Testis (tissue), 2 donors: ENCODE data around the gene GSAP.

Experiments
- POLR2A ChIP-seq: fragments of 450-650 bp; IDR thresholded peaks from one replicate; pipeline ENCODE4 v1.6.1; 2017; ENCODE audit warnings: antibody characterized with exemption, mild to moderate bottlenecking, moderate library complexity
- TF ChIP-seq, protein P1 (sequence below), 3 experiments: fragments of 450-650 bp in 2 of 3; fragments of 200-600 bp in 1 of 3; sonication (generic) in 1 of 3; IDR thresholded peaks; one replicate each; pipeline ENCODE4 v1.5.1; 2016 to 2019; ENCODE audit warnings: antibody characterized with exemption in 3 of 3, mild to moderate bottlenecking in 2 of 3, moderate library complexity in 1 of 3

DNA sequence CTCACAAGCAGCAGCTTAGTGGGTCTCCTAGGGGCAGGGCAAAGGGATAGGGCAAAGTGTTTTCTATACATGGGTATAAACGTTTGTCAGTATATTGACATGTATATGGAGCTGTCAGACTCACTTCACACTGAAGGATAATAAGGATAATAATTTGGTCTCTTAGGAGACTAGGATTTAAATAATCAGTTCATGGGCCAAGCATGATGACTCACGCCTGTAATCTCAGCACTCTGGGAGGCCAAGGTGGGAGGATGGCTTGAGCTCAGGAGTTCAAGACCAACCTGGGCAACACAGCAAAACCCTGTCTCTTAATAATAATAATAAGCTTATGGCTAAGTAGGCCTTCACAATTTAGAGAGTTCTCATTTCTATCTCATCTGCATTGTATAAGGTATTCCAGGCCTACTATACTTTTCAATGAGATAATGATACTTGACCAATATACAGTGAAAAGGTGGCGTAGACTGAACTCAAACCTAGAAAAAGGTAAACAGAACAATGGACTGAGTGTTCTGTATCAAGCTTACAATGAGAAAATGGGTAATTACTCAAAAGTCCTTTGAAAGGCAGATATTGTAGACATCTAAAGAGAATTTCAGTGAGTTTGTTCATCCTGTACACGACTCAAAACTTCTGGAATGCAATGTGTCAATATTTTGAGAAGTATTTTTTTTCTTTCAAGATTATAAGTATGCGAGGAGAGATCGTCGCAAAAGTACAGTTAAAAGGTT lies 7.0 kb downstream of the GSAP start:
- TF ChIP-seq POLR2A, result no peak
- TF ChIP-seq, protein P1, sequence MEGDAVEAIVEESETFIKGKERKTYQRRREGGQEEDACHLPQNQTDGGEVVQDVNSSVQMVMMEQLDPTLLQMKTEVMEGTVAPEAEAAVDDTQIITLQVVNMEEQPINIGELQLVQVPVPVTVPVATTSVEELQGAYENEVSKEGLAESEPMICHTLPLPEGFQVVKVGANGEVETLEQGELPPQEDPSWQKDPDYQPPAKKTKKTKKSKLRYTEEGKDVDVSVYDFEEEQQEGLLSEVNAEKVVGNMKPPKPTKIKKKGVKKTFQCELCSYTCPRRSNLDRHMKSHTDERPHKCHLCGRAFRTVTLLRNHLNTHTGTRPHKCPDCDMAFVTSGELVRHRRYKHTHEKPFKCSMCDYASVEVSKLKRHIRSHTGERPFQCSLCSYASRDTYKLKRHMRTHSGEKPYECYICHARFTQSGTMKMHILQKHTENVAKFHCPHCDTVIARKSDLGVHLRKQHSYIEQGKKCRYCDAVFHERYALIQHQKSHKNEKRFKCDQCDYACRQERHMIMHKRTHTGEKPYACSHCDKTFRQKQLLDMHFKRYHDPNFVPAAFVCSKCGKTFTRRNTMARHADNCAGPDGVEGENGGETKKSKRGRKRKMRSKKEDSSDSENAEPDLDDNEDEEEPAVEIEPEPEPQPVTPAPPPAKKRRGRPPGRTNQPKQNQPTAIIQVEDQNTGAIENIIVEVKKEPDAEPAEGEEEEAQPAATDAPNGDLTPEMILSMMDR (IDR thresholded peaks at IDR 0.05), result no peak
